Measurements from ENCODE around the gene TEC.
"Not testable (repeated sequence)": the region's sequence is repeated elsewhere in the genome, so short reads cannot be mapped to it uniquely, and the experiment has no call there.

TEC gene

DNA sequence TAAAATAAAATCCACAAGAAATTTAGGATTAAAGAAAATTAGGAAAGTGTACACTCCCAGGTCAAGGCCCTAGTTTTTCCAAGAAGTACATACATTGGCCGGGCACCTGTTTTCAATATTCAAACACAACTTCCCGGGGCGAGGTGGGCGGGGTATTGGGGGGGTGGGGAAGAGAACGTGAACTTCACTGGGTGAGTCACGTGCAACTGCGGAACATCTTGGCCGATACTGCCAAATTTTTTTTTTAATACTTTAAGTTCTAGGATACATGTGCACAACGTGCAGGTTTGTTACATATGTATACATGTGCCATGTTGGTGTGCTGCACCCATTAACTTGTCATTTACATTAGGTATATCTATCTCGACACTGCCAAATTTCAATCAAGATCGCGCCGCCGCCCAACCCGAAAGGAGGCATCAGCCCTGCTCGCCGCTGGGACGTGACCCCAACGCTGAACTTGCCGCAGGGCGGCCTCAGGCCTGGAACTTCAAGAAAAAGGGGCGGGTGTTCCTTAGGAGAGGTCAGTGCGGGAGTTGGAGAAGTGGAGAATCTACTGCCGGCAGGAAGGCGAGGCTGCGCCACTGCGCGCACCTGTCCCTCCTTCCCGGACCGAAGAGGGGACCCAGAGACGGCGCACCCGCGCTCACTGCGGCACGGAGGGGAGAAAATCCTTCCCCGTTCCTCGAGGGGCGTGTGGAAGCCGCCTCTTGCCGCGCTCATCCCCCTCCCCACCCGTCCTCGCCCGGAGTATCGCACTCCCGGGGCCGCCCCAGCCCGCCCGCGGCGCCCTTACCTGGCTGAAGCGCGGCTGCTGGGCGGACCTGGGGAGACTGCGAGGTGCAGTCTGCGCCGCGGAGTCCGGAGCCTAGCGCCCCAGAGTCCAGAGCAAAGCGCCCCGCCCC lies at the start of gene TEC:
Gene TEC (minus strand): TSS at position 883 of the 905 bp plus-strand sequence. CDS start 41,224 bp downstream, outside the sequence.
- peak within 1 kb of the TSS; percentile 53 for H3K4me3 ChIP-seq (ENCODE audit: severe bottlenecking)
- ATAC-seq (ENCODE audit: low read depth) (peak; percentile 62), DNase-seq (ENCODE audit: low spot score) (no peak)
- TF ChIP-seq, protein P1, sequence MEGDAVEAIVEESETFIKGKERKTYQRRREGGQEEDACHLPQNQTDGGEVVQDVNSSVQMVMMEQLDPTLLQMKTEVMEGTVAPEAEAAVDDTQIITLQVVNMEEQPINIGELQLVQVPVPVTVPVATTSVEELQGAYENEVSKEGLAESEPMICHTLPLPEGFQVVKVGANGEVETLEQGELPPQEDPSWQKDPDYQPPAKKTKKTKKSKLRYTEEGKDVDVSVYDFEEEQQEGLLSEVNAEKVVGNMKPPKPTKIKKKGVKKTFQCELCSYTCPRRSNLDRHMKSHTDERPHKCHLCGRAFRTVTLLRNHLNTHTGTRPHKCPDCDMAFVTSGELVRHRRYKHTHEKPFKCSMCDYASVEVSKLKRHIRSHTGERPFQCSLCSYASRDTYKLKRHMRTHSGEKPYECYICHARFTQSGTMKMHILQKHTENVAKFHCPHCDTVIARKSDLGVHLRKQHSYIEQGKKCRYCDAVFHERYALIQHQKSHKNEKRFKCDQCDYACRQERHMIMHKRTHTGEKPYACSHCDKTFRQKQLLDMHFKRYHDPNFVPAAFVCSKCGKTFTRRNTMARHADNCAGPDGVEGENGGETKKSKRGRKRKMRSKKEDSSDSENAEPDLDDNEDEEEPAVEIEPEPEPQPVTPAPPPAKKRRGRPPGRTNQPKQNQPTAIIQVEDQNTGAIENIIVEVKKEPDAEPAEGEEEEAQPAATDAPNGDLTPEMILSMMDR (IDR thresholded peaks at IDR 0.05; ENCODE audit: poor library complexity, severe bottlenecking), result no peak
- H3K36me3 ChIP-seq (ENCODE audit: low read depth), result no peaks in the 10 kb centered on the region
- no peaks in the 10 kb centered on the region for H3K4me1 ChIP-seq (ENCODE audit: insufficient read depth, poor library complexity, severe bottlenecking)
- H3K27me3 ChIP-seq (ENCODE audit: insufficient read depth, poor library complexity, severe bottlenecking), result no peaks in the 10 kb centered on the region
- no peaks in the 10 kb centered on the region for H3K9me3 ChIP-seq (ENCODE audit: severe bottlenecking)
- no peak within 1 kb of the TSS for H3K27ac ChIP-seq (ENCODE audit: poor library complexity, severe bottlenecking)

DNA sequence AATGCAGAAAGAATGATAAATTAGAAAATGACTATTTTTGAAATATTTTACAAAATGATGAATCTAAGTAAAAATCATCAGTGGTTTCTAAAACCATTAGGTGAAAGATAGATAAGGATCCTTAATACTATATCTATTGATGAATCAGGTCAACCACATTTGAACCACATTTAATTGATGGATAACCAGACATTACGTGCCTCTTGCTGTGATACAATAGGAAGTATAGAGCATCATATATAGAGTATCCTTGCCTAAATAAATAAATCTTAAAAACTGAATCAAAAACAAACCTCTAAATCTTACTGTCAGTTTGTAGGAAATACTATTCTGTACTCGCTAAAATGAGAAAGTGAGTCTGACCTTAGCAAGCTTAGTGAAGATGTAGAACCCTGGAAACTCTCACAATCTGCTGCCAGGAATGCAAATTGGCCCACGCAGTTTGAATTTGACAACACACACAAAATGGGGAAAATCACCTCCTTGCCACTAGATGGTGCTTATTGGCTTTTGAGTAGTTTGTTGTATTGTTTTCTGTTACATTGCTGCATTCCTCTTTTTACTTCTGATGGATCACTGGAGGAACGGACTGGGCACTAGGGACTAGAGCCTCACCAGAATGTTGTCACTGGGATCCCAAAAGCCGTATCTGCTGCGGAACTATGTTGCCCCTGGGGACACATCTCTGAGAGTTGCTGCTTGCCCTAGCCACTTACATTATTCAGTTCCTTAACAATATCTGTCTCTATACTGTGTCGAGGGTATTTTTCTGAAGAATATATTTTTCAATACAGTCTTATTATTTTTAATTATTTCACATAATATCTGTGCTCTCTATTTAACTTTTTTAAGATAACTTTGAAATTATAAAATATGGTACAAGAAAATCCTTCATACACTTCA lies 46.3 kb upstream of the TEC start:
- DNase-seq (ENCODE audit: low spot score) (no peak), ATAC-seq (ENCODE audit: low read depth) (peak; percentile 70)

DNA sequence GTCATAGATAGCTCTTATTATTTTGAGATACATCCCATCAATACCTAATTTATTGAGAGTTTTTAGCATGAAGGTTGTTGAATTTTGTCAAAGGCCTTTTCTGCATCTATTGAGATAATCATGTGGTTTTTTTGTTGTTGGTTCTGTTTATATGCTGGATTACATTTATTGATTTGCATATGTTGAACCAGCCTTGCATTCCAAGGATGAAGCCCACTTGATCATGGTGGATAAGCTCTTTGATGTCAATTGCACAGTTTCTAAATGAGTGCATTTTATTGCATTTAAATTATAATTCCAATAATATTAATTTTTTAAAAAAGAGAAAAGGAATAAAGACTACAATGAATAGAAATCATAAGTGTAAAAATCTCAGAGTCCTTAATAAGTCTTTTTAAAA lies 45.1 kb upstream of the TEC start:
- not testable (repeated sequence) for H3K27ac ChIP-seq (ENCODE audit: poor library complexity, severe bottlenecking); H3K9me3 ChIP-seq (ENCODE audit: severe bottlenecking); ATAC-seq (ENCODE audit: low read depth); H3K27me3 ChIP-seq (ENCODE audit: insufficient read depth, poor library complexity, severe bottlenecking); H3K4me1 ChIP-seq (ENCODE audit: insufficient read depth, poor library complexity, severe bottlenecking); H3K36me3 ChIP-seq (ENCODE audit: low read depth); DNase-seq (ENCODE audit: low spot score); H3K4me3 ChIP-seq (ENCODE audit: severe bottlenecking)

More for the DNA sequence above, 46.3 kb upstream of the TEC start:
- Histone ChIP-seq H3K4me1 (ENCODE audit: insufficient read depth, poor library complexity, severe bottlenecking) (no peaks in the 10 kb centered on the region), H3K36me3 (ENCODE audit: low read depth) (no peaks in the 10 kb centered on the region), H3K4me3 (ENCODE audit: severe bottlenecking) (no peak overlapping the region), H3K27ac (ENCODE audit: poor library complexity, severe bottlenecking) (no peak overlapping the region), H3K9me3 (ENCODE audit: severe bottlenecking) (no peaks in the 10 kb centered on the region), H3K27me3 (ENCODE audit: insufficient read depth, poor library complexity, severe bottlenecking) (no peaks in the 10 kb centered on the region)
- TF ChIP-seq, protein P1 (IDR thresholded peaks at IDR 0.05; ENCODE audit: poor library complexity, severe bottlenecking), result peak; percentile 89

DNA sequence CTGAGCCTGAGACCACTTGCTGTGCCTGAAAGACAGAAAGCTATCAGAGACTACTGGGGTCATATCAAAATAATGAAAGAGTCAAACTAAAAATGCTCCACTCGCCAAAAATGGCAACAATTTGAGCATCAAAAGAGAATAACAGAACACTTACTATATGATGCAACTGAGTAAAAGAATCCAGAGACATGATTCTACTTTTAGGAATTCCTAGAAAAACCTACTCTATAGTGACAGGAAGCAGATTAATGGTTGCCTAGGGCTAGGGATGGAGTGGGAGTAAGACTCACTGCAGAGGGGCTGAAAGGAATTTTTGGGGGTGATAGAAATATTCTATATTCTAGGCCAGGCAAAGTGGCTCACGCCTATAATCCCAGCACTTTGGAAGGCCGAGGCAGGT lies 42.3 kb upstream of the TEC start:
- H3K4me3 ChIP-seq (ENCODE audit: severe bottlenecking), result no peak overlapping the region
- DNase-seq (ENCODE audit: low spot score) (no peak), ATAC-seq (ENCODE audit: low read depth) (peak; percentile 54; the same call in 1 of the 3 replicates)
- no peaks in the 10 kb centered on the region for H3K4me1 ChIP-seq (ENCODE audit: insufficient read depth, poor library complexity, severe bottlenecking)
- H3K27ac ChIP-seq (ENCODE audit: poor library complexity, severe bottlenecking), result no peak overlapping the region
- H3K9me3 ChIP-seq (ENCODE audit: severe bottlenecking), result no peaks in the 10 kb centered on the region
- no peaks in the 10 kb centered on the region for H3K27me3 ChIP-seq (ENCODE audit: insufficient read depth, poor library complexity, severe bottlenecking)
- H3K36me3 ChIP-seq (ENCODE audit: low read depth), result no peaks in the 10 kb centered on the region
- TF ChIP-seq, protein P1 (IDR thresholded peaks at IDR 0.05; ENCODE audit: poor library complexity, severe bottlenecking), result no peak

DNA sequence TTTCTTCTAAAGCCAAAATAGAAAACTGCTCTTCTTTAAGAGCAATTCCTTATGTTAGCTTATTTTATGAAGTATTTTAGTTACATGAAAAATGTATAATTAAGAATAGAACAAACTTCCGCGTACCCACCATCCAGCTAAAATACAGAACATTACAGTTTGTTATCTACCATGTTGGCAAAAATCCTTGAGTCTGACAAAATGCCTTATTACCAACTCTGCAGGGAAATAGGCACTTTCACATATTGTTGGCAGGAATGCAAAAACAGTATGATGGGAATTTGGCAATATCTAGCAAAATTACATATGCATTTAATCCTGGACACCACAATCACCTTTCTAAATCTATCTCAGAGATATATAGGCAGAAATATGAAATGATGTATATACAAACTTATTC lies 39.3 kb upstream of the TEC start:
- no peak for ATAC-seq (ENCODE audit: low read depth)
- no peaks in the 10 kb centered on the region for H3K27me3 ChIP-seq (ENCODE audit: insufficient read depth, poor library complexity, severe bottlenecking)
- H3K4me3 ChIP-seq (ENCODE audit: severe bottlenecking), result no peak overlapping the region
- DNase-seq (ENCODE audit: low spot score), result no peak
- H3K27ac ChIP-seq (ENCODE audit: poor library complexity, severe bottlenecking), result no peak overlapping the region
- TF ChIP-seq, protein P1 (IDR thresholded peaks at IDR 0.05; ENCODE audit: poor library complexity, severe bottlenecking), result no peak
- H3K4me1 ChIP-seq (ENCODE audit: insufficient read depth, poor library complexity, severe bottlenecking), result no peaks in the 10 kb centered on the region
- no peaks in the 10 kb centered on the region for H3K36me3 ChIP-seq (ENCODE audit: low read depth)
- no peaks in the 10 kb centered on the region for H3K9me3 ChIP-seq (ENCODE audit: severe bottlenecking)
